Left kidney (tissue), 2 donors: ENCODE measurements around the gene CCAR1. TPM values are rescaled to one million over a fixed set of nuclear protein-coding genes. Genes with fewer than 3 reads are reported as not detected.
A peak's percentile ranks its signal among the peaks of the same experiment; 100 is the strongest.
"Not testable (repeated sequence)": the region's sequence is repeated elsewhere in the genome, so short reads cannot be mapped to it uniquely, and the experiment has no call there.

ENCODE experiments used
- DNase-seq: peaks from one replicate; pipeline ENCODE4 v3.0.0-alpha.2; 2013
- polyA plus RNA-seq: library from polyadenylated mRNA; unstranded; fragments of 120-200 nt; gene quantifications from one replicate; pipeline ENCODE4 v1.2.1, GENCODE V29; 2013; ENCODE audit not compliant: insufficient read length

Gene CCAR1
- polyA plus RNA-seq, 1 donor = 254 TPM

DNA sequence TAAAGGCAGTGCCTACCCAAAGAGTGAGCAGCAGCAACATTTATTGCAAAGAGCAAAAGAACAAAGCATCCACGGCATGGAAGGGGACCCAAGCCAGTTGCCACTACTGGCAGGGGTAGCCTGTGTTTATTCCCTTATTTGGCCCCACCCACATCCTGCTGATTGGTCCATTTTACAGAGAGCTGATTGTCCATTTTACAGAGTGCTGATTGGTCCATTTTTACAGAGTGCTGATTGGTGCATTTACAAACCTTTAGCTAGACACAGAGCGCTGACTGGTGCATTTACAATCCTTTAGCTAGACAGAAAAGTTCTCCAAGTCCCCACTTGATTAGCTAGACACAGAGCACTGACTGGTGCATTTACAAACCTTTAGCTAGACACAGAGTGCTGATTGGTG is 101.6 kb downstream of the CCAR1 start:
- DNase-seq = not testable (repeated sequence)

DNA sequence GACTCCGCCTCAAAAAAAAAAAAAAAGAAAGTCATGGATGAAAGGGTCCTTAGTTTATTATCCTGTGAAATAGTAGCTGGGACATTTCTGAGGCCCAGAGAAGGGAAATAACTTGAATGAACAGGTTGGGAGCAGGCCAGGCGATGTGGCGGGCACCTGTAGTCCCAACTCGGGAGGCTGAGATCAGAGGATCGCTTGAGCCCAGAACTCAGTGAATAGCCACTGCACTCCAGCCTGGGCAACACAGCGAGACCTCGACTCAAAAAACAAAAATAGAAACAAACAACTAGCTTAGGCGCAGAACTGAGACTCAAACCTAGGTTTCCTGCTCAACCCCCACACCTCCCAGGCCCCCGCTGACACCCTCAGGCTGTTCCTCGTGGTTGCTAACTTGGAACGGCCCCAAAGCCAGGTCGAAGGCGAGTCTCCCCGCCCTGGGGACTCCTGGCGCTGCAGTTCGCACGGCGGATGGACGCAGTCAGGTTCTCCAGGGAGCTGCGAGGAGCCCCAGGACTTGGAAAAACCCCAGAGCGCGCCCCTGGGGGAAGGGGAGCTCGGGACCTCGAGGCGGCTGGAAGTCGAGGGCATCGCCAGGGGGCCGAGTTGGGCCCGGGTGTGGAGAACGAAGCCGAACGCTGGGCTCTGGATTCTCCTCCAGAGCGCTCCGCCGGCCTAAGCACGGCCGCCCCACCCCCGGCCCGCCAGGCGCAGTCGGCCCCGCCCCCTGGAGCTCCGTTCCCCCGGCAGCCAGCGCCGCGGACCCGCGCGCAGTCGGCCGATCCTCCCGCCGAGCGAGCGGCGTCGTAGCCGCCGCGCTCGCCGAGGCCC is 105.9 kb downstream of the CCAR1 start, which contains the start of gene STOX1:
Gene STOX1, plus strand, starts transcription at position 768 of the 828 bp plus-strand sequence. CDS start 93 bp downstream, outside the sequence.
- DNase-seq = peak; percentile 72

DNA sequence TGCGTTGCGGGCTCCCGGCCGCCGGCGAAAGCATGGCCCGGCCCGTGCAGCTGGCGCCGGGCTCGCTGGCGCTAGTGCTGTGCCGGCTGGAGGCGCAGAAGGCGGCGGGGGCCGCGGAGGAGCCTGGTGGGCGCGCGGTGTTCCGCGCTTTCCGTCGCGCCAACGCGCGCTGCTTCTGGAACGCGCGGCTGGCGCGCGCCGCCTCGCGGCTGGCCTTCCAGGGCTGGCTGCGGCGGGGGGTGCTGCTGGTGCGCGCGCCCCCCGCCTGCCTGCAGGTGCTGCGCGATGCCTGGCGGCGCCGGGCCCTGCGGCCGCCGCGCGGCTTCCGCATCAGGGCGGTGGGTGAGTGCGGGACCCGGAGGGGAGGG is 106.5 kb downstream of the CCAR1 start:
- DNase-seq = not testable (repeated sequence)

DNA sequence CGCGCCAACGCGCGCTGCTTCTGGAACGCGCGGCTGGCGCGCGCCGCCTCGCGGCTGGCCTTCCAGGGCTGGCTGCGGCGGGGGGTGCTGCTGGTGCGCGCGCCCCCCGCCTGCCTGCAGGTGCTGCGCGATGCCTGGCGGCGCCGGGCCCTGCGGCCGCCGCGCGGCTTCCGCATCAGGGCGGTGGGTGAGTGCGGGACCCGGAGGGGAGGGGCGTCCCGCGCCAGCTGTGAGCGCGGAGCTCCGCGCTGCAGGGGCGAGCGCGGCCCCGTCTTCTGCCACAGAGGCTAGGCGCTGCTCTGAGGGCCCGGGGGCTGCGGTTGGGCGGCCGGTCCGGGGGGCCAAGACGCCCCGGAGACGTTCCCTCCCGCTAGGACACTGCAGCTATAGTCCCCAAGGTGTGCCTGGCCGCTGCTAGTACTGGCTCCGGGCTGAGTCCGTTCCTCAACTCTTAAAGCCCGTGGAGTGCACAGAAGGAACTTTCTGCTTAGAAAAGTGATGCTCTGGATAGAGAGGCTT is 107.1 kb downstream of the CCAR1 start:
- DNase-seq = not testable (repeated sequence)

DNA sequence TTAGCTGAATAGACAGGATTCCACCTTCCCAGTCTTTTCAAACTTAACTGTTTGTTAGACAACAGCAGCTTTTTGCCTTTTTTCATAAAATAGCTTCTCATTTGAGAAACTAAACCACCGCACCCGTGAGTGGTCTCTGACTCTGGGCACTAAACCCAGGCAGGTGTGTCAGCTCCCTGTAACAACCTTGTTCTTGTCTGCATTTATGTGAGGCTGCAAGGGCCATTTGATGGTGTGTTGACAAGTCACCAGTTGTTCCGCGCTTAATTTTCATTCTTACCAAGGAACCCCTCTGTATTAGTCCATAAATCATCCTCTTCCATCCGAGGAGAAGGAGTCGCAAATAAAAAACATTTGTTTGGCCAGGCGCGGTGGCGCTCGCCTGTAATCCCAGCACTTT is 107.8 kb downstream of the CCAR1 start:
- DNase-seq = no peak

DNA sequence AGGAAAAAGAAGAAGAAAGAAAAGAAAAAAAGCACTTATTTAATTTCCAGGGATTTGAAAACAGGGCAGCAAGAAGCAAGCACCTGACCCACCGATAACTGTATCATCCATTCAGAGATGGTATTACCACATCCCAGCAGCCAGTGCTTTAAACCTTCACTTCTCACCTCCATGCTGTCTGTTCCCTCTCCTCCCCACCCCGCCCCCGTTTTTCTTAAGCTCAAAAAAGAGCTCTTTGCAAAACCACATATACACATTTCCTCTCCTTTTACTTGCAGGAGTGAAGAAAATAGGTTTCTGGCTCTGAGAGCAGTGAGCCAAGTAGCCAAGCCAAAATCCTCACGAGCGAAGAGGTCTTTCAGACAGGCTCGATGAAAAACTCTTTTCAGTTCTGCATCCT is 108.5 kb downstream of the CCAR1 start:
- DNase-seq = no peak

DNA sequence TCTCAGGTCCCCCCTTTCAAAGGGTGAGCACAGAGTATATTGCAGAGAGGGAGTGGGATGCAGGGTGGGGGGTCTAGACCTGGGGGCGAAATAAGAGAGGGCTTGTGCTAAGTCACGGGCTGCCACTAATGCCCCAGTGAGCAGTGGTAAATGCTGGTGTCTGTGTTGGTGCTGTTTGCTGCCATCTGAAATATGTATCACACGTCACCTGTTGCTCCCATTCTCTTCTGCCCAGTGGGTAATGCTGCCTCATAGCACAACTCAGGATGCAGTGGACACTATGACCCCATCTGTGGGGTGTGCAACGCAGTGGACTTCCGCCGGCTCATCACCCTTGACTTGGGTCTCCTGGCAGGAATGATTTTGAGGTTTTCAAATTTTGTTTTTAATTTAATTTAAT is 108.9 kb downstream of the CCAR1 start:
- DNase-seq = no peak

DNA sequence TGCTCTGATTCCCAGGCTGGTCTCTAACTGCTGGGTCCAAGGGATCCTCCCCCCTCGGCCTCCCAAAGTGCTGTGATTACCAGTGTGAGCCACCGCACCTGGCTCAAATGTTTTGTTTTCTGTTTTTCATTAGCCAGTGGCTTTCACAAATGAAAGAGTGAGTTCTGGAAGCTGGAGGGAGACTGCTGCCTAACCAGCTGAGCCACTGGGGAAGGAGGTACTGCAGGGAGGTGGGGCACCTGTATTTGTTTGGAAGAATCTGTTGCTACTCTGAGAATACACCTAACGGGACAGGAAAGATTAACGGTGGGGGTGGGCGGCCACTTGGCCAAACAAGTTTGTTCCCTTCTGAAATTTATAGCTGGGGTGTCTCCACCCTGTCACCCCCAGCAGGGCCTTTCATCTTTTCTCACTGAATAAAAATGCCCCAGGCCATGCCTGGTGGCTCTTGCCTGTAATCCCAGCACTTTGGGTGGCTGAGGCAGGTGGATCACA is 111.0 kb downstream of the CCAR1 start:
- DNase-seq = no peak

DNA sequence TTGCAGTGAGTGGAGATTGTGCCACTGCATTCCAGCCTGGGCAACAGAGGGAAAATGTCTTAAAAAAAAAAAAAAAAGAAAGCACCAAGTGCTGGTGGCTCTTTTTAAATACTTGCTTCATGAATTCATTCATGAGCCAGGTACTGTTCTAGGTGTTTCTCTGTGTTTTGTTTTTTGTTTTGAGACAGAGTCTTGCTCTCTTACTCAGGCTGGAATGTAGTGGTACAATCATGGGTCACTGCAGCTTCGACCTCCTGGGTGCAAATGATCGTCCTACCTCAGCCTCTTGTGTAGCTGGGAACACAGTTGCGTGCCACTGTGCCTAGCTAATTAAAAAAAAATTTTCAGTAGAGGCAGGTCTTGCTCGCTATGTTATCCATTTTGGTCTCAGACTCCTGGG is 111.6 kb downstream of the CCAR1 start:
- DNase-seq = no peak

DNA sequence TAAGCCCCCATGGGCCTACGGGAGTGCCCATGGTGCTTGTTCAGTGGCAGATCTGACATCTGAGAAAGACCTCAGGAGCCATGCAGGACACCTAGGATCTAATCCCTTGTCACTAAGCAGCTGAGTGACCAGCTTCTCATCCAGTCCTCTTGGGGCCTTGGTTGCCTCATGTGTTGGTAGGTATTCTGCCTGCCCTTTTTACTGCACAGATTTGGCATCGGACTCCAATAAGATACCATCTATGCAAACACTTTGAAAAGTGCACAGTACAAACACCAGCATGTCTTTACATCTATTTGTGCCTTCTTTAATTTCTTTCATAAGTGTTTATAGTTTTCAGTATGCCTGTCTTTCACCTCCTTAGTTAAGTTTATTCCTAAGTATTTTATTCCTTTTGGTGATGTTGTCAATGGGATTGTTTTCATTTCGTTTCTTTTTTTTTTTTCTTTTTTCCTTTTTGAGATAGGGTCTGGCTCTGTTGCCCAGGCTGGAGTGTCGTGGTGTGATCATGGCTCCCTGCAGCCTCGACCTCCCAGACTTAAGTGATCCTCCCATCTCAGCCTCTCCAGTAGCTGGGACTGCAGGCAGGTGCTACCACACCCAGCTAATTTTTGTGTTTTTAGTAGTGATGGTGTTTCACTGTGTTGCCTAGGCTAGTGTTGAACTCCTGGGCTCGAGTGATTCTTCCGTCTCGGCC is 116.7 kb downstream of the CCAR1 start:
- no peak for DNase-seq

DNA sequence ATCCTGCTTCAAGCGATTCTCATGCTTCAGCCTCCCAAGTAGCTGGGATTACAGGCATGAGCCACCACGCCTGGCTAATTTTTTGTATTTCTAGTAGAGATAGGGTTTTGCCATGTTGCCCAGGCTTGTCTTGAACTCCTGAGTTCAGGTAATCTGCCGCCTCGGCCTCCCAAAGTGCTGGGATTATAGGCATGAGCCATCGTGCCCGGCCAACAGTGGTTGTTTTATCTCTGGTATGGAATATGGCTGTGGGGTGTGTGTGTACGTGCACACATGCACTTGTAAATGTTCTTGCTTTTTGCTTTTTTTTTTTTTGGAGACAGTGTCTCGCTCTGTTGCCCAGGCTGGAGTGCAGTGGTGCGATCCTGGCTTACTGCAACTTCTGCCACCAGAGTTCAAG is 119.6 kb downstream of the CCAR1 start:
- not testable (repeated sequence) for DNase-seq

Other genes with a start within 250 kb of the CCAR1 start
- gene DNA2, start 249.3 kb upstream of the CCAR1 start, polyA plus RNA-seq = 21.8 TPM
- gene SLC25A16, start 193.7 kb upstream of the CCAR1 start, polyA plus RNA-seq = 32.1 TPM
- gene TET1, start 160.9 kb upstream of the CCAR1 start, polyA plus RNA-seq = 12.7 TPM
- gene STOX1, start 106.3 kb downstream of the CCAR1 start, polyA plus RNA-seq = 9.1 TPM
- 68.4 TPM for gene DDX50, start 180.1 kb downstream of the CCAR1 start, polyA plus RNA-seq
- 61.4 TPM for gene DDX21, start 234.9 kb downstream of the CCAR1 start, polyA plus RNA-seq